Activated naive CD8-positive, alpha-beta T cell treated with anti-CD3 and anti-CD28 coated beads, Interleukin-2, amount 50 U/mL, for 16 hours (primary cell): ENCODE measurements around the gene ZNF782.
"Not testable (repeated sequence)": the region's sequence is repeated elsewhere in the genome, so short reads cannot be mapped to it uniquely, and the experiment has no call there.

Experiments
- DNase-seq: peaks from one replicate; pipeline ENCODE4 v3.0.0-alpha.2; 2020; ENCODE audit warnings: low read depth, low spot score

The ZNF782 gene

DNA sequence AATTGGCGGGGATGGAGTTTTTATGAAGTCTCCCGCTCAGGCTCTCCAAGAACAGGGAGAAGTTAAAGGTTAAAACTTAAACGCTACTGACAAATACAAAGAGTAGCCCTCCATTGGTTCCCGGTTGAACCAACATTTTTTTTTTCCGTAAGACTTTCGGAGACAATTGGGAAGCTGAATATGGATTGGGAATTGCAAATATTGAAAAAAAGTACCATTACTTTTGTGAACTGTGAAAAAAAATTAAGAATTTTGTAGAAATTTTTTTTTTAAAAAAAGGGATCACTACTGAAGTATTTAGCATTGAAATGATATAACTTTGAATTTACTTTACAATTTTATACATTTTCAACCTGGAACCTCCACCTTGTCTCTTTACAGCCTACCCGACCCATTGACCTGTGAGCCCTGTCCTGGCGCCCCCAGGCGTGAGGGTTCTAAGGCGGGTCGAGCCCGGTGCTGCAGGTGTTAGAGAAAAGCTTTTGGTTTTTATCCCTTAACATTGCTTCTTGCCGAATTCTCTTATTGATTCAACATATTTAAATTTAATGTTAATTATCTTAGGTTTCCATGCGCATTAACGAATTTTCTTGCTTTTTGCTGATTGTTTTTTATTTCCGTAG is 448 bp upstream of the ZNF782 start:
- no peak for DNase-seq

DNA sequence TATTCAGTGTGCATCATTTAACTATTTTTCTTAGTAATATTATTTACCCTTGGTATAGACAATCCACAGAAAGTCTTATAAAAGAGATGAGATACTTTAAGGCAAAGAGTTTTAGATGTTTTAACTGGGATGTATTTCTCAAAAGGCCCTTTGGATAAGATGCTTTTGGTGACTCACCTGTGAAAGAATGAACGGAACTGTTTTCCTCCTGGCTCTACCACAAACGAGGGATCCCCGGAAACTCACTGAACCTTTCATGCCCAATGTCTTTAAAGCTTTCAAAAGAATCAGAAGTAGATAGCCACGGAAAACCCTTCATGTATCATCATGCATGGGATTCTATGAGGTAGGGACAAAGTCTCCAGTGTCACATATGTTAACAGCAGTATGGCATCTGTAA is 1.6 kb downstream of the ZNF782 start:
- DNase-seq, result no peak

DNA sequence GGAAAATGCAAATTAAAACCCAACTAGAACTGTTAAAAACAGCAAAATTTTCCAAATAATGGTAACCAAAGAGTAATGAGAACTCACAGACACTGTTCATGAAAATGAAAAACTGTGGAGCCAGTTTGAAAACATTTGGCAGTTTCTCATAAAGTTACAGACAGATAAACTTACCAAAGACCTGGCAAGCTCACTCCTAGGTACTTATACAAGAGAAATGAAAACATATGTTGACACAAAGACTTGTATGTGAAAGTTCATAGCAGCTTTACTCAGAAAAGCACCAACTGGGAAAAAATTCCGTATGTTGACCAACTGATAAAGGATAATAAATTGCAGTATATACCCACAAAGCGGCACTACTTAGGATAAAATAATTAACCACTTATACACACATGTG is 10.3 kb downstream of the ZNF782 start:
- no peak for DNase-seq

DNA sequence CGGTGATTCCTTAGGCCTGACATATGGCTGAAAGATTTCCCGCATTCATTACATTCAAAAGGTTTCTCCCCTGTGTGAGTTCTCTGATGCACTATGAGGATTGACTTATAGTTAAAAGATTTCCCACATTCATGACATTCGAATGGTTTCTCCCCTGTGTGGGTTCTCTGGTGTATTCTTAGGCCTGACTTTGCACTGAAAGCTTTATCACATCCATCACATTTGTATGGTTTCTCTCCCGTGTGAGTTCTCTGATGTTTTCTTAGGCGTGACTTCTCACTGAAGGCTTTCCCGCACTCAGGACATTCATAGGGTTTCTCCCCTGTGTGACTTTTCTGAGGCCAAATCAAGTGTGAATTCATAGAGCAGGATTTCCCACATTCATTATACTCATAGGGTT is 35.8 kb downstream of the ZNF782 start:
- DNase-seq, result no peak

DNA sequence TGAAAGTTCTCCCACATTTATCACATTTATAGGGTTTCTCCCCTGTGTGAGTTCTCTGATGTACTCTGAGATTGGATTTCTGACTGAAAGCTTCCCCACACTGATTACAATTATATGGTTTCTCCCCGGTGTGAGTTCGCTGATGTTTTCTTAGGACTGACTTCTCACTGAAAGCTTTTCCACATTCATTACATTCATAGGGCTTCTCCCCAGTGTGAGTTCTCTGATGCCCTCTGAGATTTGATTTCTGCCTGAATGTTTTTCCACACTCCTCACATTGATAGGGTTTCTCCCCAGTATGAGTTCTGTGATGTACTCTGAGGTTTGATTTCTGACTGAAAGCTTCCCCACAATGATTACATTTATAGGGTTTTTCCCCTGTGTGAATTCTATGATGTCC is 36.3 kb downstream of the ZNF782 start:
- no peak for DNase-seq

DNA sequence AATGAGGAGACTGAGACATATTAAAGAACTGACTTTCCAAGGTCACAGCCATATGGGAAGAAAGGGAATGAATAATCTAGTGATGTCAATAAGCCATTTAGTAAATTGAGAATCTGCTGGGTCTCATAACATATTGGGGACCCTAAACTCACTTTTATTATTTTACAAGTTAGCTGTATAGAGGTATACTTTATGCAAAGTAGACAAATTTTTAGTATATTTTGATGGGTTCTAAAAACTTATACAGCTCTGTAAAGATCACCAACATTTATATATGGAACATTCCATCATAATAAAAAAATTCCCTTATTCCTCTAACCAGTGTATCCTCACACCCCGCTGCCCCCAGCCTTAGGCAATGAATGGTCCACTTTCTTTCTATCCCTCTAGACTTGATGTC is 40.7 kb downstream of the ZNF782 start:
- no peak for DNase-seq

DNA sequence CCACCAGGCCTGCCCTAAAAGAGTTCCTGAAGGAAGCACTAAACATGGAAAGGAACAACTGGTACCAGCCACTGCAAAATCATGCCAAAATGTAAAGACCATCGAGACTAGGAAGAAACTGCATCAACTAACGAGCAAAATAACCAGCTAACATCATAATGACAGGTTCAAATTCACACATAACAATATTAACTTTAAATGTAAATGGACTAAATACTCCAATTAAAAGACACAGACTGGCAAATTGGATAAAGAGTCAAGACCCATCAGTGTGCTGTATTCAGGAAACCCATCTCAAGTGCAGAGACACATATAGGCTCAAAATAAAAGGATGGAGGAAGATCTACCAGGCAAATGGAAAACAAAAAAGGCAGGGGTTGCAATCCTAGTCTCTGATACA is 55.4 kb downstream of the ZNF782 start:
- not testable (repeated sequence) for DNase-seq

DNA sequence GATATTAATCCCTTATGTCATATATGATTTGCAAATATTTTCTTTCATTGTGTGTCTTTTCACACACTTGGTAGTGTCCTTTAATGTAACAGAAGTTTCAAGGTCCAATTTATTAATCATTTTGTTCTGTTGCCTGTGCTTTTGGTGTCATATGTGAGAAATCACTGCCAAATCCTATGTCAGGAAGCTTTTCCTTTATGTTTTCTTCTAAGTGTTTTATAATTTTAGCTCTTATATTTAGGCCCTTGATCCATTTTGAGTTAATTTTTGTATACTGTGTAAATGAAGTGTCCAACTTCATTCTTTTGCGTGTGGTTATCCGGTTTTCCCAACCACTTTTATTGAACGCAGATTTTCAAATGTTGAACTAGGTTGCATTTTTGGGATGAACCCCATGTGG is 70.3 kb downstream of the ZNF782 start:
- no peak for DNase-seq

DNA sequence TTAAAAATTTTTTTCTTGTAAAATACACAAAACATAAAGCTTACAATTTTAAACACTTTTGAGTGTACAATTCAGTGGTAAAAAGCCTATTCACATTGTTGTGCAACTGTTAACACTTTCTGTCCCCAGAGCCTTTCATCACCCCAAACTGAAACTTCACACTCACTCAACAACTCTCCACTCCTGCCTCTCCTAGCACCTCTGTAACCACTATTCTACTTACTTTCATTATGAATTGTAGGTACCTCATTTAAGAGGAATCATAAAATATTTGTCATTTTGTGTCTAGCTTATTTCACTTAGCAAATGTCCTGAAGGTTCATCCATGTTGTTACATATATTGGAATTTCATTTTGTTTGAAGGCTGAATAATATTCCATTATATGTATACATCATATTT is 72.1 kb downstream of the ZNF782 start:
- DNase-seq, result no peak

DNA sequence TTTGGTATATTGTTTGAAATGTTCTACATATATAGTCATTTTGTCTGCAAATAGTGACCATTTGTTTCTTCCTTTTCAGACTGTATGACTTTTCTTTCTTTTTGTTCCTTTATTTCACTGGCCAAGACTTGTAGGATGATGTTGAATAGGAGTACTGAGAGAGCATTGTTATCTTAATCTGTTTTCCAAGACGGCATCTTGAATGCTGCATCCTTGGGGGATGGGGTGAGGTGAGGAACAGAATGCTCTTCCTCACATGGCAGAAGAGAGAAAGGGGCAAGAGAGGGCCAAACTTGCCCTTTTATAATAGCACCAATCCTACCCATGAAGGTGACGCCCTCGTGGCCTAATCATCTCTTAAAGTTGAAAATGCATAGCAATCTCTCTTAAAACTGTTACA is 72.8 kb downstream of the ZNF782 start:
- DNase-seq, result no peak

DNA sequence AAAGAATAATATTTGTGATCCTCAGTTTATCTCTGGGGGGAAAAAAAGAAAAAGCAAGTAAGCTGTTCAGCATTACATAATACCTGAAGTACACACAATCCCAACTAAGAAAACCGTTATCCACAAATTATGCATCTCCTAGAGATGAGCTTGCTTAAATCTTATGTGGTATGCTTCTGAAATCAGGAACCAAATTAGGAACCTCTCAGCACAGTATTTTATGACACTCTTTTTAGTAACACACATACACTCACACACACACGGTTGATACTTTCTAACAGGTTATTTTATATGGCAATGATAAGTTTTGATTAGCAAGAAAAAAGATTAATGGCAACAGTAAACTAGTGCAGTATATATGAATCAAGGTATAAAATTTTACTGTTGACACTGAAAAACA is 75.2 kb downstream of the ZNF782 start:
- no peak for DNase-seq

DNA sequence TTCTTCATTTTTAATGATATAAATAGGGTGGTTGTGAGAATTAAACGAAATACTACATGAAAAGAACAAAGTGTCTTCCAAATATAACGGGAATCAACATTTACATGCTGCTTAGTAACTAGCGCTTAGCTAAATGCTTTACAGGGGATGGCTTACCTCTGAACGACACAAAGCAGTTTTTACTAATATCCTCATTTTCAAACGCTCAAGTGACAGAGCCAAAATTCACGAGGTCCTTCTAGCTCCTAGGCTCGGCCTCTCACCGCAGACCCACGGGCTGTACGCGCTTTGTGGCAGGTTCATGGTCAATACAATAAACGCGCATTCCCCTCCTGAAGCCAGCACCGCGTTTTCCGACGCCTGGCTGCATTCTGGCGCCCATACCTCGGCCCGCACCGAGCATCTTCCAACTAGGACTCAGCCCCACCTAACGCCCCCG is 76.9 kb downstream of the ZNF782 start:
- no peak for DNase-seq

DNA sequence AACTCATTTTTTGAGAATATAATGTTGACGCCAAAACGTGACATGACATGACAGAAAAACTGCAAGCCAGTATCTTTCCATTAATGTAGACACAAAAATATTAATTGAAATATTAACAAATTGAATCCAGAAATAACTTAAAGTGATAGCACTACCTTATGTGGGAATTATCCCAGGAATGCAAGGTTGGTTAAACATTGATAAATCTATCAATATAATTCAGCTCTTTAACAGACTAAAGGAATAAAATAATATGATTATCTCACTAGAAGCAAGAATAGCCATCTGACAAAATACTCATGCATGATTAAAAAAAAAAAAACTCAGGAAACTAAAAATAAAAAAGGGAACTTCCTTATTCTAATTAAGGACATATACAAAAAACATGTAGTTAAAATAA is 83.2 kb downstream of the ZNF782 start:
- DNase-seq, result no peak

DNA sequence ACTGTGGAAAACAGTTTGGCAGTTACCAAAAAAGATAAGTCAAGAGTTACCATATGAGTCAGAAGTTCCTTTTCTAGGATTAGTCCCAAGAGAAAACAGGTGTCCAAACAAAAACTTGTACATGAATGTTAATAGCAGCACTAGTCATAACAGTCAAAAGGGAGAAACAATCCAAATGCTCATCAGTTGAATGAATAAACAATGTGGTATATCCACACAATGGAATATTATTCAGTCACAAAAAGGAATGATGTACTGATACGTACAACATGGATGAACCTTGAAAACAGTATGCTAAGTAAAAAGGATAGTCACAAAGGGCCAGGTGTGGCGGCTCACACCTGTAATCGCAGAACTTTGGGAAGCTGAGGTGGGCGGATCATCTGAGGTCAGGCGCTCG is 84.3 kb downstream of the ZNF782 start:
- DNase-seq, result no peak
